Measurements from ENCODE around the gene NUCB2. TPM values are rescaled to one million over a fixed set of nuclear protein-coding genes. Genes with fewer than 3 reads are reported as not detected.

The NUCB2 gene
- polyA plus RNA-seq, 3 donors from 2014 or later: 157 to 180 (median 169) TPM

- H3K9me3 Mint-ChIP-seq: no peaks in the 10 kb centered on the region
- peak overlapping the region; percentile 75 to 96 (median 83) for H3K4me3 Mint-ChIP-seq
- H3K36me3 Mint-ChIP-seq: peaks cover 0 to 3% (median 3%) of the 10 kb centered on the region in 3 donors
- peak; percentile 58 to 66 (median 58) for DNase-seq
- H3K27ac Mint-ChIP-seq: peak overlapping the region; percentile 58 to 95 (median 82)
- peaks cover 34 to 35% of the 10 kb centered on the region in 2 donors for H3K4me1 Mint-ChIP-seq
- H3K27me3 Mint-ChIP-seq (ENCODE audit: low read depth in 3 of 3): peaks cover 4 to 14% (median 11%) of the 10 kb centered on the region in 3 donors
Observed at GRCh38 chr11:17277024-17277584, 565 bp downstream of the NUCB2 start.

- Mint-ChIP-seq H3K9me3 (no peaks in the 10 kb centered on the region), H3K36me3 (peaks cover 0 to 12% (median 3%) of the 10 kb centered on the region in 3 donors), H3K27me3 (ENCODE audit: low read depth in 3 of 3) (peaks cover 4 to 16% (median 12%) of the 10 kb centered on the region in 3 donors), H3K4me3 (no peak overlapping the region), H3K4me1 (peaks cover 43 to 50% of the 10 kb centered on the region in 2 donors), H3K27ac (peak overlapping the region in 2 of 6 donors; percentile 53 to 61)
- no peak for DNase-seq
Observed at GRCh38 chr11:17280494-17281127, 4.1 kb downstream of the NUCB2 start.

GRCh38 chr11:17286332-17286731 is 9.8 kb downstream of the NUCB2 start:
- H3K9me3 Mint-ChIP-seq: no peaks in the 10 kb centered on the region
- peak overlapping the region; percentile 30 to 71 (median 59) for H3K4me3 Mint-ChIP-seq
- peaks cover 4 to 18% (median 10%) of the 10 kb centered on the region in 3 donors for H3K36me3 Mint-ChIP-seq
- H3K27ac Mint-ChIP-seq: peak overlapping the region; percentile 61 to 92 (median 85)
- H3K27me3 Mint-ChIP-seq (ENCODE audit: low read depth in 3 of 3): peaks cover 2 to 5% (median 4%) of the 10 kb centered on the region in 3 donors
- H3K4me1 Mint-ChIP-seq: peaks cover 39 to 50% of the 10 kb centered on the region in 2 donors
- DNase-seq: no peak

GRCh38 chr11:17287058-17287457 is 10.5 kb downstream of the NUCB2 start:
- Mint-ChIP-seq H3K4me1 (peaks cover 37 to 50% of the 10 kb centered on the region in 2 donors), H3K27me3 (ENCODE audit: low read depth in 3 of 3) (peaks cover 2 to 5% (median 4%) of the 10 kb centered on the region in 3 donors), H3K36me3 (peaks cover 4 to 16% (median 8%) of the 10 kb centered on the region in 3 donors), H3K27ac (peak overlapping the region; percentile 61 to 92 (median 84)), H3K4me3 (peak overlapping the region; percentile 36 to 67 (median 62)), H3K9me3 (no peaks in the 10 kb centered on the region)
- DNase-seq: peak; percentile 37 to 46 (median 46)

- peaks cover 11 to 24% of the 10 kb centered on the region in 2 donors for H3K4me1 Mint-ChIP-seq
- H3K4me3 Mint-ChIP-seq: no peak overlapping the region
- DNase-seq: no peak
- H3K9me3 Mint-ChIP-seq: no peaks in the 10 kb centered on the region
- no peaks in the 10 kb centered on the region for H3K27me3 Mint-ChIP-seq (ENCODE audit: low read depth in 3 of 3)
- no peak overlapping the region for H3K27ac Mint-ChIP-seq
- H3K36me3 Mint-ChIP-seq: peaks cover 4 to 24% (median 21%) of the 10 kb centered on the region in 3 donors
Observed at GRCh38 chr11:17291710-17292109, 15.2 kb downstream of the NUCB2 start.

- Mint-ChIP-seq H3K9me3 (no peaks in the 10 kb centered on the region), H3K27ac (no peak overlapping the region), H3K36me3 (peaks cover 9 to 24% (median 22%) of the 10 kb centered on the region in 3 donors), H3K4me3 (no peak overlapping the region), H3K4me1 (peaks cover 4 to 17% of the 10 kb centered on the region in 2 donors), H3K27me3 (ENCODE audit: low read depth in 3 of 3) (no peaks in the 10 kb centered on the region)
- no peak for DNase-seq
Observed at GRCh38 chr11:17293311-17293710, 16.8 kb downstream of the NUCB2 start.

- Mint-ChIP-seq H3K4me3 (no peak overlapping the region), H3K4me1 (peaks cover 4 to 17% of the 10 kb centered on the region in 2 donors), H3K27me3 (ENCODE audit: low read depth in 3 of 3) (no peaks in the 10 kb centered on the region), H3K36me3 (peaks cover 11 to 26% (median 22%) of the 10 kb centered on the region in 3 donors), H3K27ac (peak overlapping the region in 1 of 6 donors; percentile 37), H3K9me3 (no peaks in the 10 kb centered on the region)
- DNase-seq: no peak
Observed at GRCh38 chr11:17294033-17294432, 17.5 kb downstream of the NUCB2 start.

GRCh38 chr11:17296852-17297559 is 20.5 kb downstream of the NUCB2 start:
- Mint-ChIP-seq H3K27ac (peak overlapping the region in 4 of 6 donors; percentile 10 to 73 (median 55)), H3K36me3 (peaks cover 19 to 36% (median 31%) of the 10 kb centered on the region in 3 donors), H3K9me3 (no peaks in the 10 kb centered on the region), H3K27me3 (ENCODE audit: low read depth in 3 of 3) (no peaks in the 10 kb centered on the region), H3K4me1 (peaks cover 4 to 10% of the 10 kb centered on the region in 2 donors), H3K4me3 (peak overlapping the region in 1 of 5 donors; percentile 34)
- DNase-seq: no peak

- H3K27ac Mint-ChIP-seq: no peak overlapping the region
- H3K4me1 Mint-ChIP-seq: peaks cover 4 to 10% of the 10 kb centered on the region in 2 donors
- peaks cover 23 to 39% (median 31%) of the 10 kb centered on the region in 3 donors for H3K36me3 Mint-ChIP-seq
- no peak overlapping the region for H3K4me3 Mint-ChIP-seq
- H3K9me3 Mint-ChIP-seq: no peaks in the 10 kb centered on the region
- no peaks in the 10 kb centered on the region for H3K27me3 Mint-ChIP-seq (ENCODE audit: low read depth in 3 of 3)
- no peak for DNase-seq
Observed at GRCh38 chr11:17298302-17298701, 21.8 kb downstream of the NUCB2 start.

GRCh38 chr11:17300372-17300771 is 23.8 kb downstream of the NUCB2 start:
- Mint-ChIP-seq H3K4me3 (no peak overlapping the region), H3K4me1 (peaks cover 0 to 3% of the 10 kb centered on the region in 2 donors), H3K27me3 (ENCODE audit: low read depth in 3 of 3) (no peaks in the 10 kb centered on the region), H3K36me3 (peaks cover 23 to 43% (median 32%) of the 10 kb centered on the region in 3 donors), H3K27ac (peak overlapping the region in 1 of 6 donors; percentile 4), H3K9me3 (no peaks in the 10 kb centered on the region)
- DNase-seq: no peak

- H3K9me3 Mint-ChIP-seq: no peaks in the 10 kb centered on the region
- peaks cover 9 to 17% (median 13%) of the 10 kb centered on the region in 3 donors for H3K36me3 Mint-ChIP-seq
- H3K4me1 Mint-ChIP-seq: no peaks in the 10 kb centered on the region
- no peak for DNase-seq
- no peak overlapping the region for H3K27ac Mint-ChIP-seq
- H3K4me3 Mint-ChIP-seq: no peak overlapping the region
- no peaks in the 10 kb centered on the region for H3K27me3 Mint-ChIP-seq (ENCODE audit: low read depth in 3 of 3)
Observed at GRCh38 chr11:17313349-17314231, 37.1 kb downstream of the NUCB2 start.

GRCh38 chr11:17314232-17314547 is 37.7 kb downstream of the NUCB2 start:
- Mint-ChIP-seq H3K36me3 (peaks cover 9 to 19% (median 13%) of the 10 kb centered on the region in 3 donors), H3K27me3 (ENCODE audit: low read depth in 3 of 3) (no peaks in the 10 kb centered on the region)
- no peak for DNase-seq

GRCh38 chr11:17314904-17315426 is 38.4 kb downstream of the NUCB2 start:
- Mint-ChIP-seq H3K27ac (no peak overlapping the region), H3K36me3 (peaks cover 11 to 23% (median 12%) of the 10 kb centered on the region in 3 donors), H3K4me3 (no peak overlapping the region), H3K9me3 (no peaks in the 10 kb centered on the region), H3K27me3 (ENCODE audit: low read depth in 3 of 3) (peaks cover 0 to 1% (median 0%) of the 10 kb centered on the region in 3 donors), H3K4me1 (no peaks in the 10 kb centered on the region)
- DNase-seq: no peak

More at GRCh38 chr11:17314232-17314547, 37.7 kb downstream of the NUCB2 start:
- Mint-ChIP-seq H3K9me3 (no peaks in the 10 kb centered on the region), H3K4me3 (no peak overlapping the region), H3K27ac (no peak overlapping the region), H3K4me1 (no peaks in the 10 kb centered on the region)

All from immature natural killer cell (primary cell).